ENCODE measurements around the gene CD2.

The CD2 gene

GRCh38 chr1:116808200-116808847 lies 54.1 kb downstream of the CD2 start:
- Histone ChIP-seq H3K4me2 (ENCODE audit: low read length, poor library complexity, severe bottlenecking) (no peak overlapping the region), H3K4ac (ENCODE audit: low read depth in 1 of 2, low read length in 2 of 2) (no peak overlapping the region), H4K91ac (ENCODE audit: low read length) (no peak overlapping the region), H2BK5ac (ENCODE audit: low read depth, low read length, poor library complexity, severe bottlenecking) (no peak overlapping the region), H3K14ac (ENCODE audit: low read length in 2 of 2) (no peak overlapping the region), H2BK15ac (ENCODE audit: low read depth, poor library complexity, severe bottlenecking) (no peak overlapping the region), H3K79me1 (replicated peaks; ENCODE audit: low read length, poor library complexity, severe bottlenecking) (no peaks in the 10 kb centered on the region), H3K27ac (ENCODE audit: low read length, poor library complexity, severe bottlenecking) (no peak overlapping the region), H2AK5ac (ENCODE audit: low read length, severe bottlenecking) (no peak overlapping the region), H3K23ac (ENCODE audit: low read length in 2 of 2) (no peak overlapping the region), H2BK120ac (ENCODE audit: low read depth, low read length) (no peak overlapping the region), H2AFZ (ENCODE audit: low read depth, low read length) (no peak overlapping the region), H3K27me3 (ENCODE audit: control insufficient read depth in 1 of 2, insufficient read depth in 1 of 2, low read length in 2 of 2) (peaks cover 0 to 5% of the 10 kb centered on the region in 2 experiments), H3K18ac (ENCODE audit: low read depth in 1 of 2, low read length in 2 of 2) (no peak overlapping the region), H3K4me1 (ENCODE audit: control insufficient read depth, insufficient read depth, low read depth, low read length) (no peaks in the 10 kb centered on the region), H3K36me3 (ENCODE audit: control insufficient read depth in 1 of 2, insufficient read depth in 2 of 2, low read depth in 1 of 2, low read length in 2 of 2) (no peaks in the 10 kb centered on the region), H3K4me3 (ENCODE audit: insufficient read depth in 1 of 2, low read depth in 1 of 2, low read length in 2 of 2) (no peak overlapping the region), H3K9ac (ENCODE audit: low read length) (no peak overlapping the region), H2BK12ac (ENCODE audit: low read length in 2 of 2) (no peak overlapping the region), H3K9me3 (ENCODE audit: control insufficient read depth, low read length) (no peaks in the 10 kb centered on the region), H4K8ac (ENCODE audit: low read length) (no peak overlapping the region)
- WGBS, result 93% methylated on average over 8 of the region's 8 CpGs
- DNase-seq, result no peak

DNA sequence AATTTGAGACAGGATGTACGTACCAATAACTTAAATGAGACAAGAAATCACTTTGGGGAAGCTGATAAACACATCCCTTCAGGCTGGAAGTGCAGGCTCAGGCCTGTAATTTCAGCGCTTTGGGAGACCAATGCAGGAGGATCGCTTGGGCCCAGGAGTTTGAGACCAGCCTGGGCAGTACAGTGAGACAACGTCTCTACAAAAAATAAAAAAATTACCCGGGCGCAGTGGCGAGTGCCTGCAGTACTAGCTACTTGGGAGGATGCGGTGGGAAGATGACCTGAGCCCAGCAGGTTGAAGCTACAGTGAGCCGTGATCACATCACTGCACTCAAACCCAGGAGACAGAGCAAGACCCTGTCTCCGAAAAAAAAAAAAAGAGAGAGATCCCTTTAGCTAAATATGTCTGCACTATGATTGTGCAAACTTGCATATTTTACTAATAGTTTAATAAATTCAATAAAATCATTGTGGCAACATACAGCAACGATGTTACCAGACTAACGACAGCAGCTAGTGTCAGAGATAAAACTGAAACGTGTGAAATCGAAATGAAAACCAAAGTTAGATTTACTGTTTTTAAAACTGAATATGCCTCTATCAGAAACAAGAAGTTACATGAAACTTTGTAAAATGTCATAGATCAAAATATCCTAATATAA lies 54.7 kb downstream of the CD2 start:
- no peak overlapping the region for H3K4me2 ChIP-seq (ENCODE audit: low read length, poor library complexity, severe bottlenecking)
- H3K9me3 ChIP-seq (ENCODE audit: control insufficient read depth, low read length), result no peaks in the 10 kb centered on the region
- no peak overlapping the region for H4K8ac ChIP-seq (ENCODE audit: low read length)
- no peaks in the 10 kb centered on the region for H3K36me3 ChIP-seq (ENCODE audit: control insufficient read depth in 1 of 2, insufficient read depth in 2 of 2, low read depth in 1 of 2, low read length in 2 of 2)
- H3K23ac ChIP-seq (ENCODE audit: low read length in 2 of 2), result no peak overlapping the region
- no peak overlapping the region for H2BK15ac ChIP-seq (ENCODE audit: low read depth, poor library complexity, severe bottlenecking)
- H2BK120ac ChIP-seq (ENCODE audit: low read depth, low read length), result no peak overlapping the region
- no peak overlapping the region for H2BK12ac ChIP-seq (ENCODE audit: low read length in 2 of 2)
- H3K14ac ChIP-seq (ENCODE audit: low read length in 2 of 2), result no peak overlapping the region
- no peak overlapping the region for H2AK5ac ChIP-seq (ENCODE audit: low read length, severe bottlenecking)
- H3K9ac ChIP-seq (ENCODE audit: low read length), result no peak overlapping the region
- peaks cover 0 to 5% of the 10 kb centered on the region in 2 experiments for H3K27me3 ChIP-seq (ENCODE audit: control insufficient read depth in 1 of 2, insufficient read depth in 1 of 2, low read length in 2 of 2)
- H3K4me3 ChIP-seq (ENCODE audit: insufficient read depth in 1 of 2, low read depth in 1 of 2, low read length in 2 of 2), result no peak overlapping the region
- no peaks in the 10 kb centered on the region for H3K4me1 ChIP-seq (ENCODE audit: control insufficient read depth, insufficient read depth, low read depth, low read length)
- no peak overlapping the region for H2BK5ac ChIP-seq (ENCODE audit: low read depth, low read length, poor library complexity, severe bottlenecking)
- DNase-seq, result no peak
- no peak overlapping the region for H3K4ac ChIP-seq (ENCODE audit: low read depth in 1 of 2, low read length in 2 of 2)
- no peak overlapping the region for H3K18ac ChIP-seq (ENCODE audit: low read depth in 1 of 2, low read length in 2 of 2)
- no peak overlapping the region for H2AFZ ChIP-seq (ENCODE audit: low read depth, low read length)
- H3K27ac ChIP-seq (ENCODE audit: low read length, poor library complexity, severe bottlenecking), result no peak overlapping the region
- H4K91ac ChIP-seq (ENCODE audit: low read length), result no peak overlapping the region
- WGBS, result 95% methylated on average over 11 of the region's 14 CpGs
- H3K79me1 ChIP-seq (replicated peaks; ENCODE audit: low read length, poor library complexity, severe bottlenecking), result no peaks in the 10 kb centered on the region

DNA sequence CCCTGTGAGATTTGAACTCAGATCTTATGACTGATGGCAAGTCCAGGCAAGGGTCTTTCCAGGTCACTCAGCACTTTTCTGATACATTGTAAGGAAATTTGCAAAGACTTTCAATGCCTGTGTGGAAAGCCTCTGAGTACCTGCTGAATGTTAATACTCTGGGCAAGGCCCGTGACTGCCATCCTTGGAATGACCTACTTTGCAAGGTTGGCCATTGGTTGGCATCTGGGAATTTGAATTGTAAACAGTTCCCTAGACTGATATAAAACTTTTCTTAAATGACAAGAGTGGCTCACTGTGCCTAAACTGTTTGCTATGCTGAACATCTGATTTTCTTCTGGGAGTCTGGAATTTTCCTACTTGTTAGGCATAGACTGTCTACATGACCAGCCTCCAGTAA lies 57.1 kb downstream of the CD2 start:
- no peaks in the 10 kb centered on the region for H3K79me1 ChIP-seq (replicated peaks; ENCODE audit: low read length, poor library complexity, severe bottlenecking)
- DNase-seq, result no peak
- no peak overlapping the region for H3K4me2 ChIP-seq (ENCODE audit: low read length, poor library complexity, severe bottlenecking)
- H3K27me3 ChIP-seq (ENCODE audit: control insufficient read depth in 1 of 2, insufficient read depth in 1 of 2, low read length in 2 of 2), result peaks cover 0 to 2% of the 10 kb centered on the region in 2 experiments
- no peak overlapping the region for H2AFZ ChIP-seq (ENCODE audit: low read depth, low read length)
- H2BK12ac ChIP-seq (ENCODE audit: low read length in 2 of 2), result no peak overlapping the region
- no peak overlapping the region for H2BK15ac ChIP-seq (ENCODE audit: low read depth, poor library complexity, severe bottlenecking)
- H2BK5ac ChIP-seq (ENCODE audit: low read depth, low read length, poor library complexity, severe bottlenecking), result no peak overlapping the region
- no peak overlapping the region for H2AK5ac ChIP-seq (ENCODE audit: low read length, severe bottlenecking)
- no peak overlapping the region for H3K9ac ChIP-seq (ENCODE audit: low read length)
- H3K14ac ChIP-seq (ENCODE audit: low read length in 2 of 2), result no peak overlapping the region
- H3K18ac ChIP-seq (ENCODE audit: low read depth in 1 of 2, low read length in 2 of 2), result no peak overlapping the region
- H4K91ac ChIP-seq (ENCODE audit: low read length), result no peak overlapping the region
- H3K27ac ChIP-seq (ENCODE audit: low read length, poor library complexity, severe bottlenecking), result no peak overlapping the region
- H3K4me3 ChIP-seq (ENCODE audit: insufficient read depth in 1 of 2, low read depth in 1 of 2, low read length in 2 of 2), result no peak overlapping the region
- no peak overlapping the region for H4K8ac ChIP-seq (ENCODE audit: low read length)
- no peaks in the 10 kb centered on the region for H3K36me3 ChIP-seq (ENCODE audit: control insufficient read depth in 1 of 2, insufficient read depth in 2 of 2, low read depth in 1 of 2, low read length in 2 of 2)
- H3K9me3 ChIP-seq (ENCODE audit: control insufficient read depth, low read length), result no peaks in the 10 kb centered on the region
- H3K23ac ChIP-seq (ENCODE audit: low read length in 2 of 2), result no peak overlapping the region
- no peak overlapping the region for H2BK120ac ChIP-seq (ENCODE audit: low read depth, low read length)
- no peak overlapping the region for H3K4ac ChIP-seq (ENCODE audit: low read depth in 1 of 2, low read length in 2 of 2)
- no peaks in the 10 kb centered on the region for H3K4me1 ChIP-seq (ENCODE audit: control insufficient read depth, insufficient read depth, low read depth, low read length)
- 100% methylated on average over 1 of the region's 1 CpG for WGBS

DNA sequence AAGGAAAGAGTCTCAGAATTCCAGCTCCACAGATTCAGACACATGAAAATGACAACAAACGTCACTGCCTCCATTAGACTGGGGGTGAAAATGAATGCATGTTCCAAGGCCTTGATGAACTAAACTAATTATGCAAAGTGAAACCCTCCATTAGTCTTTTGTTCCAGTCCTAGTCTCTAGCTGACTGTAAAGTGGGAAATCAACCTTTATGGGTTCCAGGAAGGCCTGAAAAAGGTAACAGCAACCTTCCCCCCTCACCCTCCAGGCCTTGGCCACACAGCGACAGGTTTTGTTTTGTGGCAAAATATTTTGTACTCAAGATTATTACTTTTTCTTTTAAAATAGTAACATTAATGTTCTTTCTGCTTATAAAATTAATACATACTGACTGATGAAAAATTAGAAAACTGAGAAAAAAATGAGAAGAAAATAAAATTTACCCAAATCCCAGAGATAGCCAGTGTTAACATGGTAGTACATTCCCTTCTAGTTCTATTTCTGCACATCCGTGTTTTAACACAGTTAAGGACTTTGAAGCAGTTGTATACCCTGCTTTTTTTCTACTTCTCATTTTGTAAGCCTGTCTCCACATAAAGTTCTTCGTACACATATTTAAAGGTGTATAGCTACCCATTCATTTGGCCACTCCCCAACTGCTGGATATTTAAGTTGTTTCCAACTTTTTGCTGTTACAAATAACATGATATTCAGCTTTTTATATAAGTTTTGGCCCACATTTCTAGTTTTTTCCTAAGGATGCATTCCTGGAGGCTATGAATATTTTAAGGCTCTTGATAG lies 60.9 kb downstream of the CD2 start:
- 63% methylated on average over 1 of the region's 4 CpGs for WGBS
- no peak overlapping the region for H3K14ac ChIP-seq (ENCODE audit: low read length in 2 of 2)
- no peaks in the 10 kb centered on the region for H3K4me1 ChIP-seq (ENCODE audit: control insufficient read depth, insufficient read depth, low read depth, low read length)
- no peak overlapping the region for H2AK5ac ChIP-seq (ENCODE audit: low read length, severe bottlenecking)
- no peak overlapping the region for H4K91ac ChIP-seq (ENCODE audit: low read length)
- H4K8ac ChIP-seq (ENCODE audit: low read length), result no peak overlapping the region
- H3K9me3 ChIP-seq (ENCODE audit: control insufficient read depth, low read length), result no peaks in the 10 kb centered on the region
- H3K27ac ChIP-seq (ENCODE audit: low read length, poor library complexity, severe bottlenecking), result no peak overlapping the region
- H2BK5ac ChIP-seq (ENCODE audit: low read depth, low read length, poor library complexity, severe bottlenecking), result no peak overlapping the region
- no peak overlapping the region for H3K23ac ChIP-seq (ENCODE audit: low read length in 2 of 2)
- H3K9ac ChIP-seq (ENCODE audit: low read length), result no peak overlapping the region
- H2BK15ac ChIP-seq (ENCODE audit: low read depth, poor library complexity, severe bottlenecking), result no peak overlapping the region
- no peaks in the 10 kb centered on the region for H3K79me1 ChIP-seq (replicated peaks; ENCODE audit: low read length, poor library complexity, severe bottlenecking)
- DNase-seq, result no peak
- no peak overlapping the region for H2BK120ac ChIP-seq (ENCODE audit: low read depth, low read length)
- no peak overlapping the region for H3K4me3 ChIP-seq (ENCODE audit: insufficient read depth in 1 of 2, low read depth in 1 of 2, low read length in 2 of 2)
- no peak overlapping the region for H2AFZ ChIP-seq (ENCODE audit: low read depth, low read length)
- no peak overlapping the region for H2BK12ac ChIP-seq (ENCODE audit: low read length in 2 of 2)
- no peaks in the 10 kb centered on the region for H3K36me3 ChIP-seq (ENCODE audit: control insufficient read depth in 1 of 2, insufficient read depth in 2 of 2, low read depth in 1 of 2, low read length in 2 of 2)
- H3K18ac ChIP-seq (ENCODE audit: low read depth in 1 of 2, low read length in 2 of 2), result no peak overlapping the region
- H3K4me2 ChIP-seq (ENCODE audit: low read length, poor library complexity, severe bottlenecking), result no peak overlapping the region
- no peak overlapping the region for H3K4ac ChIP-seq (ENCODE audit: low read depth in 1 of 2, low read length in 2 of 2)
- no peaks in the 10 kb centered on the region for H3K27me3 ChIP-seq (ENCODE audit: control insufficient read depth in 1 of 2, insufficient read depth in 1 of 2, low read length in 2 of 2)

Data from mesenchymal stem cell (in vitro differentiated cells and primary cell).